ENCODE measurements around the gene TTC32. TPM values are rescaled to one million over a fixed set of nuclear protein-coding genes. Genes with fewer than 3 reads are reported as not detected.
"Not testable (repeated sequence)": the region's sequence is repeated elsewhere in the genome, so short reads cannot be mapped to it uniquely, and the experiment has no call there.

The TTC32 gene
- total RNA-seq, 2 donors from 2014 or later = 3.7 to 6.6 TPM

GRCh38 chr2:19881221-19881907 lies 20.4 kb downstream of the TTC32 start:
- Histone ChIP-seq H3K27me3 (no peaks in the 10 kb centered on the region), H3K36me3 (no peaks in the 10 kb centered on the region), H3K4me1 (no peaks in the 10 kb centered on the region), H3K9me3 (no peaks in the 10 kb centered on the region), H3K27ac (no peak overlapping the region), H3K4me3 (no peak overlapping the region)
- DNase-seq (ENCODE audit: low spot score) = peak; percentile 21
- no peak for TF ChIP-seq CTCF (IDR thresholded peaks at IDR 0.05)

DNA sequence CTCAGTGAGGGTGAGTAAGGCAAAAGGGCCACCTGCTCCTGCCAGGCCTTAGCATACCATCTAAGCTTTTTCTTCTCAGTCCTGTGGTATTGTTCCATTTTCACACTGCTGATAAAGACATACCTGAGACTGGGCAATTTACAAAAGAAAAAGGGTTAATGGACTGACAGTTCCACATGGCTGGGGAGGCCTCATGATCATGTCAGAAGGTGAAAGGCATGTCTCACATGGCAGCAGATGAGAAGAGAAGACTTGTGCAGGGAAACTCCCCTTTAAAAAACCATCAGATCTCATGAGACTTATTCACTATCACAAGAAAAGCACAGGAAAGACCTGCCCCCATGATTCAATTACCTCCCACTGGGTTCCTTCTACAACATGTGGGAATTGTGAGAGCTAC lies 21.6 kb downstream of the TTC32 start:
- not testable (repeated sequence) for H3K36me3 ChIP-seq; DNase-seq (ENCODE audit: low spot score); H3K4me1 ChIP-seq; H3K27ac ChIP-seq; H3K4me3 ChIP-seq; H3K27me3 ChIP-seq; H3K9me3 ChIP-seq

- no peaks in the 10 kb centered on the region for H3K36me3 ChIP-seq
Measured at GRCh38 chr2:19879120-19879519, 22.7 kb downstream of the TTC32 start.

GRCh38 chr2:19878268-19879046 lies 23.3 kb downstream of the TTC32 start:
- Histone ChIP-seq H3K27ac (no peak overlapping the region), H3K9me3 (no peaks in the 10 kb centered on the region), H3K4me3 (no peak overlapping the region), H3K27me3 (no peaks in the 10 kb centered on the region), H3K4me1 (no peaks in the 10 kb centered on the region), H3K36me3 (no peaks in the 10 kb centered on the region)
- no peak for TF ChIP-seq CTCF (IDR thresholded peaks at IDR 0.05)
- peak; percentile 47 for DNase-seq (ENCODE audit: low spot score)

More at GRCh38 chr2:19879120-19879519, 22.7 kb downstream of the TTC32 start:
- no peaks in the 10 kb centered on the region for H3K27me3 ChIP-seq
- DNase-seq (ENCODE audit: low spot score) = peak; percentile 47
- no peak for TF ChIP-seq CTCF (IDR thresholded peaks at IDR 0.05)
- H3K27ac ChIP-seq = no peak overlapping the region
- H3K4me3 ChIP-seq = no peak overlapping the region
- H3K9me3 ChIP-seq = no peaks in the 10 kb centered on the region
- no peaks in the 10 kb centered on the region for H3K4me1 ChIP-seq

DNA sequence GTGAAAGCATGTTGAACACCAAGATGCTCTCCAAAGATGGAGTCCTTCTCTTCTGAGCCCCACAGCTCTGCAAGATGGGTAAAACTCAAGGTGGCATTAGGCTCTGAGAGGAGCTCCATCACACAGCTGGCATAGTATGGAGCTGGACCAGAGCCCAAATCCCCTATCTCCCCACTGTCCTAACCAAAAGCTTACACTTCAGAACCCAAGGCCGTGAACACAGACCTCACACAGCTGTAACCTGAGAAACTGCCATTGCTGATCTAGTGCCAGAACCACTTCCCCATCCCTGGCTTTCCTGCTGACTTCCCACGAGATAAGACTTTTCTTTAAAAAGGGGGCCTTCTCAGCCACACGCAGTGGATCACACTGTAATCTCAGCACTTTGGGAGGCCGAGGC lies 25.0 kb downstream of the TTC32 start:
- TF ChIP-seq CTCF (IDR thresholded peaks at IDR 0.05) = no peak
- H3K36me3 ChIP-seq = no peaks in the 10 kb centered on the region
- H3K4me3 ChIP-seq = no peak overlapping the region
- no peak for DNase-seq (ENCODE audit: low spot score)
- no peaks in the 10 kb centered on the region for H3K9me3 ChIP-seq
- no peaks in the 10 kb centered on the region for H3K27me3 ChIP-seq
- no peaks in the 10 kb centered on the region for H3K4me1 ChIP-seq
- H3K27ac ChIP-seq = no peak overlapping the region

DNA sequence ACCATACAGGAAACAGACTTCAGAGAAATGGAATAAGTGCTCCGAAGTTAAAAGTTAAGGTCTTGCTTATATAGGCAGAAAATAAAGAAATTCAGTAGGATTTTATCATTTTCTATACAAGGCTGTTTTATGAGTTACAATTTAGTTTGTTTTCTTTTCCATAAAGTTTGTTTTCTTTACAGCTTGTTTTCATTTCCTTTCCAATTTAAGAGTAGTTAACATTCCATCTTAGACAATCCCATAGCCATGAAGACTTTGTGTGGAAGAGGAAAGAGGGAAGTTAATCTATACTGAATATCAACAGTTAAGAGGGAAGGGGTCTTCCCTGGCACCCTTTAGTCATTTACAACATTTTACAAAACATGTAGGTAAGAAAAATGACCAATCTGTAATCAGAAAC lies 26.5 kb downstream of the TTC32 start:
- H3K27me3 ChIP-seq = no peaks in the 10 kb centered on the region
- TF ChIP-seq CTCF (IDR thresholded peaks at IDR 0.05) = no peak
- H3K4me1 ChIP-seq = no peaks in the 10 kb centered on the region
- no peak overlapping the region for H3K4me3 ChIP-seq
- no peaks in the 10 kb centered on the region for H3K9me3 ChIP-seq
- H3K36me3 ChIP-seq = no peaks in the 10 kb centered on the region
- no peak overlapping the region for H3K27ac ChIP-seq
- no peak for DNase-seq (ENCODE audit: low spot score)

All from right atrium auricular region (tissue), 2 donors.